ENCODE data around the gene MAP9. TPM values are rescaled to one million over a fixed set of nuclear protein-coding genes. Genes with fewer than 3 reads are reported as not detected.

The MAP9 gene
- total and polyA plus RNA-seq, 10 of the 15 experiments (the other 5 are each of a cell fraction or from before 2014, with no cell fraction given): 1.2 to 7.0 (median 4.3) TPM

DNA sequence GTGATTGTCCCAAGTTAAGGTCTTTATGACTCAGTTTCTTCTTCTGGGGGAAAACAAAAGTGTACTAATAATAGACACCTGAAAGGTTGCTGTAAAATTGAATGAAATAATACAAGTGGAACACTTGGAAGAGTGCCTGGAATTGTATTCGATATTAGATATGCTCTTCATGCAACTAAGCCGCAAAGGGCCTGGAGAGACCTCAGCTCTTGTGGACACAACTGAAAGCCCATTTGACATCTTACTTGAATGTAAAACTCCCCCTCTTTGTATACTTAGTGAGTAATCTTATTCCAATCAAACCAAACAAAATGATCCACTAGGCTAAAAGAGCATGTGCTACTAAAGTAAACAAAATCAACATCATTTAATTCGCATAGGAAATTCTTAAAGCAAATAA lies 511 bp upstream of the MAP9 start (continued):
- TF ChIP-seq TCF3 (IDR thresholded peaks at IDR 0.05; ENCODE audit: borderline replicate concordance, insufficient read depth, low read depth, low read length) (no peak), ESRRA (IDR thresholded peaks at IDR 0.05; ENCODE audit: low read length) (no peak), BHLHE40 (IDR thresholded peaks at IDR 0.05; ENCODE audit: borderline replicate concordance in 1 of 2, low read depth in 2 of 2, low read length in 1 of 2) (no peak), CEBPB (IDR thresholded peaks at IDR 0.05; ENCODE audit: borderline replicate concordance in 1 of 2, low read depth in 2 of 2, low read length in 2 of 2) (no peak)
- TF ChIP-seq, protein P1, sequence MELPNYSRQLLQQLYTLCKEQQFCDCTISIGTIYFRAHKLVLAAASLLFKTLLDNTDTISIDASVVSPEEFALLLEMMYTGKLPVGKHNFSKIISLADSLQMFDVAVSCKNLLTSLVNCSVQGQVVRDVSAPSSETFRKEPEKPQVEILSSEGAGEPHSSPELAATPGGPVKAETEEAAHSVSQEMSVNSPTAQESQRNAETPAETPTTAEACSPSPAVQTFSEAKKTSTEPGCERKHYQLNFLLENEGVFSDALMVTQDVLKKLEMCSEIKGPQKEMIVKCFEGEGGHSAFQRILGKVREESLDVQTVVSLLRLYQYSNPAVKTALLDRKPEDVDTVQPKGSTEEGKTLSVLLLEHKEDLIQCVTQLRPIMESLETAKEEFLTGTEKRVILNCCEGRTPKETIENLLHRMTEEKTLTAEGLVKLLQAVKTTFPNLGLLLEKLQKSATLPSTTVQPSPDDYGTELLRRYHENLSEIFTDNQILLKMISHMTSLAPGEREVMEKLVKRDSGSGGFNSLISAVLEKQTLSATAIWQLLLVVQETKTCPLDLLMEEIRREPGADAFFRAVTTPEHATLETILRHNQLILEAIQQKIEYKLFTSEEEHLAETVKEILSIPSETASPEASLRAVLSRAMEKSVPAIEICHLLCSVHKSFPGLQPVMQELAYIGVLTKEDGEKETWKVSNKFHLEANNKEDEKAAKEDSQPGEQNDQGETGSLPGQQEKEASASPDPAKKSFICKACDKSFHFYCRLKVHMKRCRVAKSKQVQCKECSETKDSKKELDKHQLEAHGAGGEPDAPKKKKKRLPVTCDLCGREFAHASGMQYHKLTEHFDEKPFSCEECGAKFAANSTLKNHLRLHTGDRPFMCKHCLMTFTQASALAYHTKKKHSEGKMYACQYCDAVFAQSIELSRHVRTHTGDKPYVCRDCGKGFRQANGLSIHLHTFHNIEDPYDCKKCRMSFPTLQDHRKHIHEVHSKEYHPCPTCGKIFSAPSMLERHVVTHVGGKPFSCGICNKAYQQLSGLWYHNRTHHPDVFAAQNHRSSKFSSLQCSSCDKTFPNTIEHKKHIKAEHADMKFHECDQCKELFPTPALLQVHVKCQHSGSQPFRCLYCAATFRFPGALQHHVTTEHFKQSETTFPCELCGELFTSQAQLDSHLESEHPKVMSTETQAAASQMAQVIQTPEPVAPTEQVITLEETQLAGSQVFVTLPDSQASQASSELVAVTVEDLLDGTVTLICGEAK (IDR thresholded peaks at IDR 0.05; ENCODE audit: borderline replicate concordance): no peak
- TF ChIP-seq, protein P2, sequence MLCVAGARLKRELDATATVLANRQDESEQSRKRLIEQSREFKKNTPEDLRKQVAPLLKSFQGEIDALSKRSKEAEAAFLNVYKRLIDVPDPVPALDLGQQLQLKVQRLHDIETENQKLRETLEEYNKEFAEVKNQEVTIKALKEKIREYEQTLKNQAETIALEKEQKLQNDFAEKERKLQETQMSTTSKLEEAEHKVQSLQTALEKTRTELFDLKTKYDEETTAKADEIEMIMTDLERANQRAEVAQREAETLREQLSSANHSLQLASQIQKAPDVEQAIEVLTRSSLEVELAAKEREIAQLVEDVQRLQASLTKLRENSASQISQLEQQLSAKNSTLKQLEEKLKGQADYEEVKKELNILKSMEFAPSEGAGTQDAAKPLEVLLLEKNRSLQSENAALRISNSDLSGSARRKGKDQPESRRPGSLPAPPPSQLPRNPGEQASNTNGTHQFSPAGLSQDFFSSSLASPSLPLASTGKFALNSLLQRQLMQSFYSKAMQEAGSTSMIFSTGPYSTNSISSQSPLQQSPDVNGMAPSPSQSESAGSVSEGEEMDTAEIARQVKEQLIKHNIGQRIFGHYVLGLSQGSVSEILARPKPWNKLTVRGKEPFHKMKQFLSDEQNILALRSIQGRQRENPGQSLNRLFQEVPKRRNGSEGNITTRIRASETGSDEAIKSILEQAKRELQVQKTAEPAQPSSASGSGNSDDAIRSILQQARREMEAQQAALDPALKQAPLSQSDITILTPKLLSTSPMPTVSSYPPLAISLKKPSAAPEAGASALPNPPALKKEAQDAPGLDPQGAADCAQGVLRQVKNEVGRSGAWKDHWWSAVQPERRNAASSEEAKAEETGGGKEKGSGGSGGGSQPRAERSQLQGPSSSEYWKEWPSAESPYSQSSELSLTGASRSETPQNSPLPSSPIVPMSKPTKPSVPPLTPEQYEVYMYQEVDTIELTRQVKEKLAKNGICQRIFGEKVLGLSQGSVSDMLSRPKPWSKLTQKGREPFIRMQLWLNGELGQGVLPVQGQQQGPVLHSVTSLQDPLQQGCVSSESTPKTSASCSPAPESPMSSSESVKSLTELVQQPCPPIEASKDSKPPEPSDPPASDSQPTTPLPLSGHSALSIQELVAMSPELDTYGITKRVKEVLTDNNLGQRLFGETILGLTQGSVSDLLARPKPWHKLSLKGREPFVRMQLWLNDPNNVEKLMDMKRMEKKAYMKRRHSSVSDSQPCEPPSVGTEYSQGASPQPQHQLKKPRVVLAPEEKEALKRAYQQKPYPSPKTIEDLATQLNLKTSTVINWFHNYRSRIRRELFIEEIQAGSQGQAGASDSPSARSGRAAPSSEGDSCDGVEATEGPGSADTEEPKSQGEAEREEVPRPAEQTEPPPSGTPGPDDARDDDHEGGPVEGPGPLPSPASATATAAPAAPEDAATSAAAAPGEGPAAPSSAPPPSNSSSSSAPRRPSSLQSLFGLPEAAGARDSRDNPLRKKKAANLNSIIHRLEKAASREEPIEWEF (IDR thresholded peaks at IDR 0.05; ENCODE audit: insufficient replicate concordance, low read depth, low read length): no peak

All from GM12878 (cell line).